HepG2 (cell line): ENCODE measurements around the gene VEGFB. TPM values are rescaled to one million over a fixed set of nuclear protein-coding genes. Genes with fewer than 3 reads are reported as not detected.

ENCODE experiments used
- ARNT ChIP-seq: fragments of 450-650 bp; IDR thresholded peaks from 2 replicates; pipeline ENCODE4 v1.6.1; 2017
- ATF1 ChIP-seq: IDR thresholded peaks from 2 replicates; pipeline ENCODE4 v1.6.1; 2016; ENCODE audit warnings: mild to moderate bottlenecking, control low read depth
- BRCA1 ChIP-seq: sonication (generic); formaldehyde crosslinking; IDR thresholded peaks from 2 replicates; pipeline ENCODE4 v1.4.0; 2020; ENCODE audit warnings: missing genetic modification reagents
- CTCF ChIP-seq: sonication (generic); formaldehyde crosslinking; IDR thresholded peaks from 2 replicates; pipeline ENCODE4 v1.5.0; 2020; ENCODE audit warnings: mild to moderate bottlenecking, missing genetic modification reagents, moderate library complexity
- FOSL1 ChIP-seq: sonication (generic); formaldehyde crosslinking; IDR thresholded peaks from 2 replicates; pipeline ENCODE4 v1.9.0; 2021; ENCODE audit warnings: missing genetic modification reagents, borderline replicate concordance
- GMEB2 ChIP-seq: IDR thresholded peaks from 2 replicates; pipeline ENCODE4 v1.6.1; 2016; ENCODE audit warnings: missing biosample characterization, missing genetic modification reagents, low read depth
- KLF13 ChIP-seq: sonication (generic); formaldehyde crosslinking; IDR thresholded peaks from 2 replicates; pipeline ENCODE4 v1.4.0; 2020; ENCODE audit warnings: mild to moderate bottlenecking, missing genetic modification reagents
- PCBP1 ChIP-seq: fragments of 200-400 bp; formaldehyde crosslinking; IDR thresholded peaks from 2 replicates; pipeline ENCODE4 v1.6.1; 2017; ENCODE audit warnings: mild to moderate bottlenecking, low read depth, low read length, borderline replicate concordance
- POGK ChIP-seq: sonication (generic); formaldehyde crosslinking; conservative IDR thresholded peaks from 2 replicates; pipeline ENCODE4 v1.8.0; 2022; ENCODE audit warnings: mild to moderate bottlenecking, moderate library complexity, missing genetic modification reagents
- RFX5 ChIP-seq: IDR thresholded peaks from 2 replicates; pipeline ENCODE4 v1.6.1; 2011; ENCODE audit warnings: low read depth, low read length, improper control_type of control experiment
- RORA ChIP-seq: sonication (generic); formaldehyde crosslinking; IDR thresholded peaks from 2 replicates; pipeline ENCODE4 v1.5.0; 2020; ENCODE audit warnings: mild to moderate bottlenecking, missing genetic modification reagents, moderate library complexity
- SMARCE1 ChIP-seq: fragments of 450-650 bp; IDR thresholded peaks from 2 replicates; pipeline ENCODE4 v1.6.1; 2017; ENCODE audit warnings: borderline replicate concordance
- STAG1 ChIP-seq: sonication (generic); formaldehyde crosslinking; IDR thresholded peaks from 2 replicates; pipeline ENCODE4 v1.4.0; 2020; ENCODE audit warnings: missing genetic modification reagents
- ZNF160 ChIP-seq: sonication (generic); formaldehyde crosslinking; IDR thresholded peaks from 2 replicates; pipeline ENCODE4 v1.8.0; 2022; ENCODE audit warnings: mild to moderate bottlenecking, inconsistent platforms, missing genetic modification reagents
- ZNF512B ChIP-seq: sonication (generic); formaldehyde crosslinking; IDR thresholded peaks from 2 replicates; pipeline ENCODE4 v1.5.1; 2020; ENCODE audit warnings: missing genetic modification reagents, mild to moderate bottlenecking, borderline replicate concordance
- ZNF547 ChIP-seq: sonication (generic); formaldehyde crosslinking; IDR thresholded peaks from 2 replicates; pipeline ENCODE4 v1.5.1; 2020; ENCODE audit warnings: mild to moderate bottlenecking, missing genetic modification reagents
- ZNF616 ChIP-seq: sonication (generic); formaldehyde crosslinking; IDR thresholded peaks from 2 replicates; pipeline ENCODE4 v1.5.0; 2020; ENCODE audit warnings: low read depth, mild to moderate bottlenecking, missing genetic modification reagents
- ZNF713 ChIP-seq: sonication (generic); formaldehyde crosslinking; IDR thresholded peaks from 2 replicates; pipeline ENCODE4 v1.4.0; 2020; ENCODE audit warnings: mild to moderate bottlenecking, missing genetic modification reagents
- ZNF784 ChIP-seq: sonication (generic); formaldehyde crosslinking; IDR thresholded peaks from 2 replicates; pipeline ENCODE4 v1.5.1; 2020; ENCODE audit warnings: missing genetic modification reagents, mild to moderate bottlenecking, borderline replicate concordance
- ZNF883 ChIP-seq: sonication (generic); formaldehyde crosslinking; IDR thresholded peaks from 2 replicates; pipeline ENCODE4 v1.5.1; 2020; ENCODE audit warnings: mild to moderate bottlenecking, missing genetic modification reagents; ENCODE audit errors: not compliant biosample characterization
- ZSCAN30 ChIP-seq: sonication (generic); formaldehyde crosslinking; IDR thresholded peaks from 2 replicates; pipeline ENCODE4 v1.5.0; 2020; ENCODE audit warnings: mild to moderate bottlenecking, missing genetic modification reagents
- ZSCAN9 ChIP-seq: IDR thresholded peaks from 2 replicates; pipeline ENCODE4 v1.6.1; 2016; ENCODE audit warnings: borderline replicate concordance
- polyA plus RNA-seq, 8 experiments: library from polyadenylated mRNA; depleted of rRNA in 3 of 8; stranded (reverse) in 7 of 8; unstranded in 1 of 8; fragments of >200 nt; fragmentation: Illumina TruSeq in 4 of 8; extraction: Trizol in 4 of 8; gene quantifications; 2 replicates each; pipeline versions ENCODE4 v1.2.1 to v1.2.3, GENCODE V29; 2011 to 2016; ENCODE audit warnings: low read depth in 4 of 8, missing spikeins in 1 of 8, mixed read lengths in 1 of 8; ENCODE audit not compliant: insufficient read depth in 1 of 8
- total RNA-seq, 5 experiments: library from RNA; depleted of rRNA; stranded (reverse); fragments of >200 nt; fragmentation: Illumina TruSeq; extraction: Trizol; gene quantifications; 2 replicates each; pipeline ENCODE4 v1.2.3, GENCODE V29; 2016; ENCODE audit warnings: low read depth in 1 of 5

Gene VEGFB
- total and polyA plus RNA-seq, 2 of the 13 experiments (the other 11 are each of a cell fraction or from before 2014, with no cell fraction given): 9.0 to 11.3 TPM

GRCh38 chr11:64269540-64270220 lies 35.3 kb downstream of the VEGFB start (continued):
- TF ChIP-seq FOSL1 (no peak), POGK (CRISPR knock-in tag) (no peak), SMARCE1 (no peak), ZNF160 (CRISPR knock-in tag) (no peak), KLF13 (CRISPR knock-in tag) (no peak), ZNF512B (CRISPR knock-in tag) (no peak), RORA (CRISPR knock-in tag) (no peak), ZNF883 (CRISPR knock-in tag) (peak; percentile 59), ZSCAN30 (CRISPR knock-in tag) (no peak), PCBP1 (no peak), GMEB2 (CRISPR knock-in tag) (peak; percentile 45; the same call in 1 of the 2 replicates), STAG1 (CRISPR knock-in tag) (no peak; the same call in 1 of the 2 replicates), ATF1 (peak; percentile 42), ARNT (no peak), BRCA1 (CRISPR knock-in tag) (0 out of 2 replicates have a peak, but pooled peaks have one; percentile 28), ZSCAN9 (CRISPR knock-in tag) (no peak), ZNF784 (CRISPR knock-in tag) (no peak), ZNF616 (CRISPR knock-in tag) (no peak), RFX5 (no peak), ZNF547 (CRISPR knock-in tag) (no peak; the same call in none of the 2 replicates), CTCF (CRISPR knock-in tag) (peak; percentile 29; the same call in 1 of the 2 replicates), ZNF713 (CRISPR knock-in tag) (no peak)
